ENCODE measurements around the gene FRMD1.

DNA sequence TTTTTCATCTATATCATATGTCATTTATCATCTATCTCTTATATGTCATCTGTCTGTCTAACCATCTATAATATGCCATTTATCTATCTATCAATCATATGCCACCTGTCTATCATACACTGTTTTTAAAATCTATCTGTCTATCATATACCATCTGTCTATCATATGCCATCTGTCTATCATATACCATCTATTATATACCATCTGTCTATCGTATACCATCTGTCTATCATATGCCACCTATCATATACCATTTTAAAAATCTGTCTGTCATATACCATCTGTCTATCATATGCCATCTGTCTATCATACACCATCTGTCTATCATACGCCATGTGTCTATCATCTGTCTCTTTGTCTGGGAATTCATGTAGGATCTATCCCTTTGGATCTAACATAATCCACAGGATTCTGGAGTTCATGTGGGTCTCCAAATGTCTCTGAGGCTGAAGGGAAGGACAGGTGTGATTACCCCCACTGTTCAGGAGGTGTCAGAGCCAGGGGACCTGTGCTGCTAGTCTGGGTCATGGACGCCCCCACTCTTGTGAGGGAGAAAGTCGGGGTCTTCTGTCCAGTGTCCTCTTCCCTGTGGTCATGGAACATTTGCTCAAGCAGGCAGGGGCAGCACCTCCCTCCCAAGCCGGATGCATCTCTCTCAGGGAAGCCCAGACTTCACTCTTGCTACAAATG, 36.9 kb upstream of the FRMD1 start:
- TF ChIP-seq, protein P1, sequence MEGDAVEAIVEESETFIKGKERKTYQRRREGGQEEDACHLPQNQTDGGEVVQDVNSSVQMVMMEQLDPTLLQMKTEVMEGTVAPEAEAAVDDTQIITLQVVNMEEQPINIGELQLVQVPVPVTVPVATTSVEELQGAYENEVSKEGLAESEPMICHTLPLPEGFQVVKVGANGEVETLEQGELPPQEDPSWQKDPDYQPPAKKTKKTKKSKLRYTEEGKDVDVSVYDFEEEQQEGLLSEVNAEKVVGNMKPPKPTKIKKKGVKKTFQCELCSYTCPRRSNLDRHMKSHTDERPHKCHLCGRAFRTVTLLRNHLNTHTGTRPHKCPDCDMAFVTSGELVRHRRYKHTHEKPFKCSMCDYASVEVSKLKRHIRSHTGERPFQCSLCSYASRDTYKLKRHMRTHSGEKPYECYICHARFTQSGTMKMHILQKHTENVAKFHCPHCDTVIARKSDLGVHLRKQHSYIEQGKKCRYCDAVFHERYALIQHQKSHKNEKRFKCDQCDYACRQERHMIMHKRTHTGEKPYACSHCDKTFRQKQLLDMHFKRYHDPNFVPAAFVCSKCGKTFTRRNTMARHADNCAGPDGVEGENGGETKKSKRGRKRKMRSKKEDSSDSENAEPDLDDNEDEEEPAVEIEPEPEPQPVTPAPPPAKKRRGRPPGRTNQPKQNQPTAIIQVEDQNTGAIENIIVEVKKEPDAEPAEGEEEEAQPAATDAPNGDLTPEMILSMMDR (IDR thresholded peaks at IDR 0.05): no peak
- no peak for TF ChIP-seq EZH2 (IDR thresholded peaks at IDR 0.05; ENCODE audit: borderline replicate concordance, insufficient read depth, low read depth, low read length, poor library complexity, severe bottlenecking)
